Astrocyte of the cerebellum (primary cell): ENCODE data around the gene SDHAF3.

ENCODE experiments used
- DNase-seq: peaks from one replicate; pipeline ENCODE4 v3.0.0-alpha.2; 2011; ENCODE audit warnings: low read depth
- H3K4me3 ChIP-seq: 2 replicates; pipeline ENCODE4 v1.5.1; 2011; ENCODE audit warnings: mild to moderate bottlenecking, low read depth, low read length, moderate library complexity
- CTCF ChIP-seq: IDR thresholded peaks from 2 replicates; pipeline ENCODE4 v1.5.1; 2012; ENCODE audit warnings: low read length, low read depth, moderate library complexity, mild to moderate bottlenecking; ENCODE audit errors: missing control alignments
- in situ Hi-C: cut with HindIII; loops from 2 replicates; pipeline ENCODE4 v1.10.0; 2017; ENCODE audit warnings: low sequenced_read_pairs

Gene SDHAF3

GRCh38 chr7:97203957-97204356 lies 86.5 kb downstream of the SDHAF3 start:
- TF ChIP-seq CTCF = no peak
- no peak overlapping the region for H3K4me3 ChIP-seq
- in situ Hi-C loops = no loop called here
- no peak for DNase-seq

GRCh38 chr7:97204821-97205220 lies 87.3 kb downstream of the SDHAF3 start:
- no peak for TF ChIP-seq CTCF
- no peak for DNase-seq
- in situ Hi-C loops = no loop called here
- no peak overlapping the region for H3K4me3 ChIP-seq

- in situ Hi-C loops = no loop called here
- no peak for DNase-seq
- no peak overlapping the region for H3K4me3 ChIP-seq
- TF ChIP-seq CTCF = no peak
These were observed 98.1 kb downstream of the SDHAF3 start for GRCh38 chr7:97215556-97215955.

- in situ Hi-C loops = no loop called here
- DNase-seq = no peak
- H3K4me3 ChIP-seq = no peak overlapping the region
- TF ChIP-seq CTCF = no peak
These were observed 101.3 kb downstream of the SDHAF3 start for GRCh38 chr7:97218767-97219166.

GRCh38 chr7:97219237-97219636 lies 101.7 kb downstream of the SDHAF3 start:
- H3K4me3 ChIP-seq = no peak overlapping the region
- in situ Hi-C loops = no loop called here
- DNase-seq = no peak
- no peak for TF ChIP-seq CTCF

GRCh38 chr7:97224316-97224715 lies 106.8 kb downstream of the SDHAF3 start:
- H3K4me3 ChIP-seq = no peak overlapping the region
- no peak for DNase-seq
- no peak for TF ChIP-seq CTCF
- in situ Hi-C loops = no loop called here

- no peak for DNase-seq
- no peak for TF ChIP-seq CTCF
- in situ Hi-C loops = no loop called here
- H3K4me3 ChIP-seq = no peak overlapping the region
These were observed 109.0 kb downstream of the SDHAF3 start for GRCh38 chr7:97226541-97226940.
